Duodenal mucosa (tissue), 2 donors: ENCODE results near the gene ENDOU.

Experiments
- H3K27ac ChIP-seq: one replicate; pipeline ENCODE4 v1.7.0; 2013; ENCODE audit warnings: low read depth, low read length
- H3K27me3 ChIP-seq, 2 donors: one replicate each; pipeline ENCODE4 v1.7.0; 2013; ENCODE audit warnings: low read length in 2 of 2, control low read depth in 1 of 2; ENCODE audit not compliant: insufficient read depth in 2 of 2, control insufficient read depth in 1 of 2
- H3K36me3 ChIP-seq, 2 donors: one replicate each; pipeline ENCODE4 v1.7.0; 2013; ENCODE audit warnings: low read length in 2 of 2, control low read depth in 1 of 2; ENCODE audit not compliant: insufficient read depth in 2 of 2, control insufficient read depth in 1 of 2
- H3K4me1 ChIP-seq, 2 donors: one replicate each; pipeline ENCODE4 v1.7.0; 2013; ENCODE audit warnings: low read length in 2 of 2, control low read depth in 1 of 2; ENCODE audit not compliant: insufficient read depth in 2 of 2, control insufficient read depth in 1 of 2
- H3K4me3 ChIP-seq, 2 donors: one replicate each; pipeline ENCODE4 v1.7.0; 2013; ENCODE audit warnings: low read length in 2 of 2, low read depth in 1 of 2
- H3K9ac ChIP-seq, 2 donors: one replicate each; pipeline ENCODE4 v1.7.0; 2013; ENCODE audit warnings: low read length in 2 of 2, low read depth in 1 of 2
- H3K9me3 ChIP-seq, 2 donors: one replicate each; pipeline ENCODE4 v1.7.0; 2013; ENCODE audit warnings: low read length in 2 of 2, control low read depth in 1 of 2; ENCODE audit not compliant: control insufficient read depth in 1 of 2

Gene ENDOU

DNA sequence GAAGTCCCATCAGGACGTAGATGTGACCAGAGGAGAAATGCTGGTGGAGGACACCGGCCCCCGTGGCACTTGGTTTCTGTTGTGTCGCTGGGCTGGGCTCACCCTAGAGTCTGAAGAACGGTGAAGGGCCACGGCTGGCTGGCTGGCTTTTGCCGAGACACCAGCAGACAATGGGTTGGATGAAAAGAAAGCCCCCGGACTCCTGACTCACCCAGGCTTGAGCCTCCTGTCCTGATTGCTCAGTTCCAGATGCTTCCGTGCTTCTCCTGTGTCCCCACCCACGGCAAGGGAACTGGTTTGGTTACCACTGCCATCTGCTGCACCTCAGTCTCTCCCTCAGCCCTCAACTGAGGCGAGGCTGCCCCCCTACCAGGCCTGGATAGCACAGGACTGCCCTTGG is 10.4 kb upstream of the ENDOU start:
- Histone ChIP-seq H3K27ac (no peak overlapping the region), H3K4me1 (peaks cover 20 to 45% of the 10 kb centered on the region in 2 donors), H3K9ac (no peak overlapping the region), H3K36me3 (no peaks in the 10 kb centered on the region), H3K4me3 (no peak overlapping the region), H3K27me3 (no peaks in the 10 kb centered on the region), H3K9me3 (no peaks in the 10 kb centered on the region)

DNA sequence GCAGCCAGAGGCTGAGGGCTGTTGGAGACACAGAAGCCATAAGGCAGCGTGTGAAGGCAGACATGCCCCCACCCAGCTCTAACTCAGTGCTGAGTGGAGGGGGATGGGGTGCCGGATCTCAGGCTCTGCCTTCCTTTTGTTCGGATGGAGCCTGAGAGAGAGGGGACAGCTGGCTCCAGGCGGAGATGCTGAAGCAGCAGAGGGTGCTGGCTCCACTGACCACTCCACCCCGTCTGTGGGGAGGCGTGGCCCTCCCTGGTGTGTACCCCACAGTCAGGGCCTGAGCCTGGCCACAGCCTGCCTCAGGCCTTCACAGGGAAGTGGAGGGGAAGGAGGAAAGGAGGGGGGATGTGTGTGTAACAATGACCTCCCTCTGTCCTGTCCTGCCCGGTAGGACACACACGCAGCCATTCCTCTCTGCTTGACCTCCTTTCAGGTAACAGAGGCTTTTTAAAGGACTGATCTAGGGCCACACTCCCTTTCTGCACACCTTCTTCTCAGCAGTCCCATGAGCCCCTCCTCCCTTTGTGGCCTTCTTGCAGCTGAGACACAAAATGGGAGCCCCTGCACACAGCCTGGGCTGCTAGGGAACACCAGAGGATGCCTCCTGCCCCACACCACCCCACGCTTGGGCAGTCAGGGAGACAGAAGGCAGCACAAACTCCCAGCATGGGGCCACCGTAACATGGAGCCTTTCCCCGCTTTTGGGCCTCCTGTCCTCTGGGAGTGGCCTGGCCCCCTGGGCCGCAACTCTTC is 9.6 kb upstream of the ENDOU start:
- no peak overlapping the region for H3K4me3 ChIP-seq
- H3K9ac ChIP-seq: no peak overlapping the region
- H3K27ac ChIP-seq: no peak overlapping the region
- no peaks in the 10 kb centered on the region for H3K27me3 ChIP-seq
- H3K9me3 ChIP-seq: no peaks in the 10 kb centered on the region
- no peaks in the 10 kb centered on the region for H3K36me3 ChIP-seq
- H3K4me1 ChIP-seq: peaks cover 20 to 40% of the 10 kb centered on the region in 2 donors

DNA sequence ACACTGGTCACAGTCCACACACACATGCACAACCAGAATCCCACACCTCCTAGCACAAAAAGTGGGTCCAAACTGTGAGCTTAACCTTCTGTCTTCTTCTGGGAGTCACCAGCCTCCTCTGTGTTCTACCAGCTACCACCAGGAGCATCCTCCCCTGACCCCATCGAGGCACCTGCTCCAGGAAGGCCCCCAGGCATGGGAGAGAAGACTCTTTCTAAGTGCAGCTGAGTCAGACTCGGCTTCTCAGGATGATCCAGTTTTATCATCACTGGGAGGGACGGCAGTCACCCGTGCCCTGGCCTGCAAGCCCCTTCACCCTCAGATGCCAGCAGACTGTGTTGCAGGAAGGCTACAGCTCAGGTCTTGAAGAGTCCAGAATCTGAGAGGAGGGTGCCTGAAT is 7.9 kb upstream of the ENDOU start:
- H3K9ac ChIP-seq: no peak overlapping the region
- H3K27ac ChIP-seq: no peak overlapping the region
- H3K9me3 ChIP-seq: no peaks in the 10 kb centered on the region
- H3K27me3 ChIP-seq: no peaks in the 10 kb centered on the region
- peaks cover 15 to 33% of the 10 kb centered on the region in 2 donors for H3K4me1 ChIP-seq
- H3K36me3 ChIP-seq: no peaks in the 10 kb centered on the region
- no peak overlapping the region for H3K4me3 ChIP-seq

DNA sequence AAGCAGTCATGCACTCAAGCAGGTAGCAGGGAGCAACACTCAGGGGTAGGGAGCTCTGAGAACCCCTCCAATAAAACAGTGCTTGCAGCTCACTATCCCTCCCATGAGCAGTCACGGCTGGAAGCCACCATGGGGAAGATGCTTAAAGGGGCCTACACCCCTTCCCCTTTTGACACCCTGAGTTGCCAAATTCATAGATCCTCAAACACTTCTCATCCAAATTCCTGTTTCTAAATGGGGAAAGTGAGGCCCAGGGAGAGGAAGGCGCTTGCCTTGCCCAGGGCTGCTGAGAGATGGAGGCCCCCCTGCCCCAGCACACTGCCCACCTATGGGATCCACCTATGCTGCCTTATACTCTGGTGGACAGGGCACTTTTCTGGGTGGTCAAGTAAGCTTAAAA is 7.2 kb upstream of the ENDOU start:
- H3K4me1 ChIP-seq: peaks cover 14 to 27% of the 10 kb centered on the region in 2 donors
- H3K27me3 ChIP-seq: no peaks in the 10 kb centered on the region
- no peaks in the 10 kb centered on the region for H3K9me3 ChIP-seq
- H3K4me3 ChIP-seq: no peak overlapping the region
- no peaks in the 10 kb centered on the region for H3K36me3 ChIP-seq
- H3K27ac ChIP-seq: no peak overlapping the region
- H3K9ac ChIP-seq: no peak overlapping the region

DNA sequence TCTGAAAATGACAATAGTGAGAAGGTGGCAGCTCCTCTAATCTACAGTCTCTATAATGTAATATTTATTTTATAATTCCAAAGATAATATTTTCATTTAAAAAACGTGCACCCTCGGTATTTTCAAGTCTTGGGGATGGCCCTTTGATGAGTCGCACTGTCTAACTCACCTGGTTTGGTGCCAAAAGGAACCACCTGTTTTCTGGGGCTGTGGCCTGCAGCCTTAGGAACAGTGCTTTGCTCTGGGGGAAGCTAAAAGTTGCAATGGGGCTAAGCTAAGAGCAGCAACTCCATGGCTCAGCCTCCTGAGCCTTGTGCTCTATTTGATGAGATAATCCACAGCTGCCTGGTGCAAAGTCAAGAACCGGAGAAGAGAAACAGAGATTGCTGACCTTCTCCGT is 6.4 kb upstream of the ENDOU start:
- no peak overlapping the region for H3K4me3 ChIP-seq
- no peaks in the 10 kb centered on the region for H3K27me3 ChIP-seq
- H3K36me3 ChIP-seq: no peaks in the 10 kb centered on the region
- no peaks in the 10 kb centered on the region for H3K9me3 ChIP-seq
- H3K27ac ChIP-seq: no peak overlapping the region
- no peak overlapping the region for H3K9ac ChIP-seq
- H3K4me1 ChIP-seq: peaks cover 10 to 19% of the 10 kb centered on the region in 2 donors

DNA sequence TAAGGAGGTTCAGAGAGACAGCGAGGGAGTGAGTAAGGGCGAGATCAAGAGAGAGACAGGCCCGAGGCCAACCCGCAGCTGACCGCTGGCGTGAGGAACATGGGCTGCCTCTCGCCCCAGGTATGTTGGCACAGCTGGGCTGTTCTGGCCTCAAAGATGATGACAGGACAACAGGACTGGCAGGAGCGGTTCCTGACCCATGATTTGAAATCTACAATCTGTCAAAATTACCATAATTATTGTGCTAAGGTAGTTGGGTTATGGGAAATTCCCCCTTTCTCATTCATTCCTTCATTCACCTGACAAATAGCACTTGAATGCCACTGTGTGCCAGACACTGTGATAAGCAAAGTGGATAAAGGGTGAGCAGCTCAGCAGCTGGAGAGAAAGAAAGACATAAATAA is 5.1 kb upstream of the ENDOU start:
- peaks cover 0 to 5% of the 10 kb centered on the region in 2 donors for H3K4me1 ChIP-seq
- H3K27me3 ChIP-seq: no peaks in the 10 kb centered on the region
- H3K27ac ChIP-seq: no peak overlapping the region
- no peak overlapping the region for H3K4me3 ChIP-seq
- no peak overlapping the region for H3K9ac ChIP-seq
- H3K36me3 ChIP-seq: no peaks in the 10 kb centered on the region
- H3K9me3 ChIP-seq: no peaks in the 10 kb centered on the region

DNA sequence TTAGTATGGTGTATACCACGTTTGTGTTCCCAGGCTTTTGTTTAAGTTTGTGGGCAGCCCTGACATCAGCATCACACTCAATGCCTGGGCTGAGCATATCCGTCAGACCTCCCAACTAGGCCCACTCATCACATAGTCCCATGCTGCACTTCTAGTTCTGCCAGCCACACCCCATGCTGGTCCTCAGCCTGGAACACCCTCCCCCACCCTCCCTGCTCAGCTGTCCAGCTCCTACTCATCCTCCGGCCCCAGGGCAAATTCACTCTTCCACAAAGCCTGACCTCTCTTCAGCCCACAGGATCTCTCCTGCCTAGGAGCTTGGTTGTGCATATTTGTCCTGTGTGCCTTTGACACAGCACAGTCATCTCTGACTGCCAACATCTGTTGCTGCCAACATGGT is 3.9 kb upstream of the ENDOU start:
- no peak overlapping the region for H3K27ac ChIP-seq
- H3K4me1 ChIP-seq: no peaks in the 10 kb centered on the region
- H3K9me3 ChIP-seq: no peaks in the 10 kb centered on the region
- no peaks in the 10 kb centered on the region for H3K36me3 ChIP-seq
- H3K27me3 ChIP-seq: no peaks in the 10 kb centered on the region
- no peak overlapping the region for H3K4me3 ChIP-seq
- H3K9ac ChIP-seq: no peak overlapping the region

DNA sequence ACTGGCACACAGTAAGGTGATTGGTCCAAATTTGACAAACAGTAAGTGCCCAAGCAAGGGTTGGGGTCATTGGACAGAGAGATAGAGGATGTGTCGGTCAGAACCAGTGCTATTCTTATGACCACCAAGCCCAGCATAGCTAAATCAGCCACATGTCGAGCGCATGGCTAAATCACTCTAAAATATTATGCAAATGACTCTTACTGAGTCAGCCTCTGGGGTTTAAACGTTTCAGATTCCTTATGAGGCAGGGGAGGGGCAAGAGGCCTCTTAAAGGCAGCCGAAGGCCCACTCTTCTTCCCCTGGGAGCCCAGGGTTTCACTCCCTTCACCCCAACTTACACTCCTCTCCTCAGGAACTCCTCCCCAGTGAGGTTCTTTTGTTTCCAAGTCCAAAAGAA is 603 bp upstream of the ENDOU start:
- Histone ChIP-seq H3K9ac (no peak overlapping the region), H3K36me3 (peaks cover under 1 to 2% of the 10 kb centered on the region in 2 donors), H3K4me1 (no peaks in the 10 kb centered on the region), H3K27ac (no peak overlapping the region), H3K4me3 (no peak overlapping the region), H3K27me3 (no peaks in the 10 kb centered on the region), H3K9me3 (no peaks in the 10 kb centered on the region)

DNA sequence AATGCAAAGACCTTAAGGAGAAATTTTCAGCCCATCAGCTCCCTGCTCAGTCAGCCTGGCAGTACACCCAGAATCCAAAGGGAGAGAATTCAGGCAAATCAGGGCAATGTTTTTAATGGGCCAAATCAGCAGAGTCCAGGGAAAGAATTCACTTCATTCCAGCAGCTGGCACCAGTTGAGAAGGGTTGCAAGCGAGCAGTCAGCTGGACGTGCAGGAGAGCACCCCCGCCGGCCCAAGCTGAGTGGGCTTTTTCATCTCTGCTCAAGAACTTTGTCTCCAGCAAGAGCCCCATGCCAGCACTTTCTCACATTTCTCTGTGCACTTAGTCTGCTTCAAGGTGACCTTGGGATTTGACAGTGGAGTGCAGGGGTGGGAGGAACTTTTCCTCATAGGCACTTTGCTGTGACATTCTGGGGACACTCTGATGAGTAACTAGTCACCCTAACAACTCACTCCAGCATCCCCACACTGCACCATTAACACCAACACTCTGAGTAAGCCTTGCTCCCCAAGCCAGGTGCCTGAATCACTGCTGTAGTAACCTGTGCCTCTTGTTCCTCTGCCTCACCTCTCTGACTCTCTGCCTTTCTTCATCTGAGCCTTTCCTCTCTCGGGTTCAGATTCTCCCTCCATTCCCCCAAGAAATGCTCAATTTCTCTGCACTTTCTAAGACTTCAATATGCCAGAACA is 2.2 kb downstream of the ENDOU start:
- H3K27me3 ChIP-seq: no peaks in the 10 kb centered on the region
- no peak overlapping the region for H3K27ac ChIP-seq
- peaks cover 0 to 4% of the 10 kb centered on the region in 2 donors for H3K4me1 ChIP-seq
- H3K9ac ChIP-seq: no peak overlapping the region
- H3K36me3 ChIP-seq: peaks cover 3 to 13% of the 10 kb centered on the region in 2 donors
- no peaks in the 10 kb centered on the region for H3K9me3 ChIP-seq
- no peak overlapping the region for H3K4me3 ChIP-seq

DNA sequence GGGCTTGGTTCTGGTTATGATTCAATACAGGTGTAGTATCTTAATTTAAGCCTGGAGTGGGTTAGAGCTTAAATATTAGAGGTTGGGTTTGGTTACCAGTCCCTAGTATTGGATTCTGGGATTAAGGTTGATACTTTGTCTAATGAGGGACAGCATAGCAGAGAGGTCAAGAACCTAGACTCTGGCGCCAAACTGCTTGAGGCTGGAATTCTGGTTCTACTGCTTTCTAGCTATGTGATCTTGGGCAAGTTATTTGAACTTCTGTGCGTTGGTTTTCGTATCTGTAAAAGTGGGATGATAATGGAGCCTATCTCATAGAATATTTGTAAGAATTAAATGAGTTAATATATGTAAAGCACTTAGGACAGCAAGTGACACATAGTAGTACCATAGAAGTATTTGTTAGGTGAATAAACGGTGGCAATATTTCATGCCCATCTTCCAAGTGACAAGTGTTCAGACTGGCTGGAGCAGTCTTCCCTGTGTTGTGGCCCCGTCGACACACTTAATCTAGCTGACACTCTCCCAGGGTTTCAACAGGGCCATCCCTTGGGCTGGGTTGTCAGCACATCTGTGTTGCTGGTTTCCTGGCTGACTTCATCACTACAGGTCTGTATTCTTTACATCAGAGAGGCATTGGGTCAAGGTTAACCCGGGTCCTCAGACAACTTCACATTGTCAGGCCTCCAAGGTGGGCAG is 3.0 kb downstream of the ENDOU start:
- no peaks in the 10 kb centered on the region for H3K9me3 ChIP-seq
- H3K4me3 ChIP-seq: no peak overlapping the region
- peaks cover 3 to 13% of the 10 kb centered on the region in 2 donors for H3K36me3 ChIP-seq
- no peak overlapping the region for H3K9ac ChIP-seq
- no peak overlapping the region for H3K27ac ChIP-seq
- H3K4me1 ChIP-seq: peaks cover 2 to 6% of the 10 kb centered on the region in 2 donors
- no peaks in the 10 kb centered on the region for H3K27me3 ChIP-seq
